ENCODE data around the gene CCDC88C.

Gene CCDC88C

GRCh38 chr14:91352728-91353692 lies 64.6 kb downstream of the CCDC88C start:
- in situ Hi-C loops (cut with MboI; ENCODE audit: low sequenced_read_pairs) = no loop called here

DNA sequence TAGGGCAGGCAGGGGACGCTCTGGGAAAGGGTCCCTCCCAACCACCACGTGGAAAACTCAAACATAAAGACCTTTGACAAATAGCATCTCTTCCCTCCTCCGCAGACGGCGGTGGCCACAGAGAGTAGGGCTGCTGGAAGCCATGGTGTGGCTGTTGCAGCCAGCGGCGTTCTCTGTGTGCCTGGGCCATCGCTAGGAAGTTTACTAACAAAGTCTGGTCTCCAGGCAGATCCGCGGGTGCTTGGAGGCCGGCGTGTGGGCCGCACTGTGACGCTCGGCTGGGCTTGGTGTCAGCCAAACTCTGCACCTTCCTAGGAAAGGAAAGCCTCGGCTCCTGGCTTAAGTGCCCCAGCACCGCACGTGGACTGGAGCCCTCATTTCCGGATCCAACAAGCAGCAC lies 65.6 kb downstream of the CCDC88C start:
- in situ Hi-C loops (cut with MboI; ENCODE audit: low sequenced_read_pairs) = no loop called here

- in situ Hi-C loops (cut with MboI; ENCODE audit: low sequenced_read_pairs) = no loop called here
These were observed 66.1 kb downstream of the CCDC88C start for GRCh38 chr14:91351512-91351862.

DNA sequence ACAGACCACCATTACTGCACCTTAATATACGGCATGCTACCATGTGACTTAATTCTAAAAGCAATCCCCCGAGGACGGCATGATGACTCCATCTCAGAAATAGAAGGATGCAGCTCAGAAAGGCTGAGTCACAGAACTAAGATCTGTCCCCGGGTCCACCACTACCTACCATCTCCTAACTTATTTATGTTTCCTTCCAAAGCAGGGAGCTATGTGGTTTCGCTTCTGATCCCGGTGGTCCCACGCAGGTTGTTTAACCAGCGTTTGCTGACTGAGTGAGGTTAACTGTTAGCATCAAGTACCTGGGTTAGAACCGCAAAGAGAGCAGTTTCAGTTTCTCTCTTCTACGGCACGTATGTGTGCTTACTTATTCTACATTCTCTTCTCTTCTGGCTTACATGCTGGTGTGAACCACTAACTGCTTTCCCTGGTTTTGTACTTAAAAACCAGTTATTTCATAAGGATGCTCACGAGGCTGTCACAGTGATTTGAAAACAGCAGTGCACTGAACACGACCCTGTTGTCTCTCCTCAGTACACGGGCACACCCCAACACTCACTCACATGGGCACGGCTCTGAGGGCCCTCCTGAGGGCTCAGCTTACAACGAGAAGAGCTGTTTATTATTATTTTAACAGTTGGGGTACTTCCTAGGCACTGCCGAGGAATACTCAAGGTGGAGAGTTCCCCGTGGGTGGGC lies 66.7 kb downstream of the CCDC88C start:
- in situ Hi-C loops (cut with MboI; ENCODE audit: low sequenced_read_pairs) = no loop called here

GRCh38 chr14:91350483-91350812 lies 67.2 kb downstream of the CCDC88C start:
- in situ Hi-C loops (cut with MboI; ENCODE audit: low sequenced_read_pairs) = no loop called here

DNA sequence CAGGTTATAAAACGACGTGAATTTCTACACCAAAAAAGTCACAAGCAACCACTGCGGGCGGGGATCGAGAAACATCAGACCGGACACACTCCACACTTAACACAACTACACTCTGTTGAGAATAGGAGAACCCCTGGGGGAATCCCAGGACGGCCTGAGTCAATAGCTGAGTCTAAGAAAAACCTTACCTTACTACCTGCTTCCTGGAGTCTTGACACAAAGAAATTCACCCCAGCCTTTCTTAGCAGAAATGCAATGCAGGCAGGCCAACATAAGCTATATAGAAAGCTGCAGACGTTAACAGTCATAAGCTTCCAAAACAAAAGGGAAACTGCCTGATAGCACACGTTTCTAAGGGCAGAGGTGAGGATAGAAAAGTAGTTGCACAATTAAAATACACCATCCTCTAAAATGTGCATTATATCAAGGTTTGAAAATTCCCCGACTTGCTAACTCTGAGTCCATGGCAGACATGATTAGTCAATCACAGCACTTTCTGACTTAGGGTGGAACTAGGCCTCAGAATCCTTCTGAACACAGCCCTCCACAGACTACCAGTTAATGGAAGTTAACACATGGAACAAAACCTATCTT lies 68.0 kb downstream of the CCDC88C start:
- in situ Hi-C loops (cut with MboI; ENCODE audit: low sequenced_read_pairs) = no loop called here

- in situ Hi-C loops (cut with MboI; ENCODE audit: low sequenced_read_pairs) = no loop called here
These were observed 68.7 kb downstream of the CCDC88C start for GRCh38 chr14:91348845-91349465.

DNA sequence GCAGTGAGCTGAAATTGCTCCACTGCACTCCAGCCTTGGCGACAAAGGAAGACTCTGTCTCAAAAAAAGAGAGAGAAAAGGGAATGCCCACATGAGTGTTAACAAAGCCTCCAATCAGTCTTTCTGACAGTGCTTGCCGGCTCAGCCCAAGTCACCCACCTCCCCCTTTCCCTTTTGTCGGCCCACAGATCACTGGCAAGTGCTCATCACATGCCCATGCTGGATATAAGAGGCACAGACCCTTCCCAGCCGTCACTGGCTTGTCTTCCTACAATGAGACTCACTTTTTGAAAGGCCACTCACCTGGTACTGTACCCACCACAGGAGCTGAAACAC lies 70.8 kb downstream of the CCDC88C start:
- in situ Hi-C loops (cut with MboI; ENCODE audit: low sequenced_read_pairs) = no loop called here

- in situ Hi-C loops (cut with MboI; ENCODE audit: low sequenced_read_pairs) = no loop called here
These were observed 73.5 kb downstream of the CCDC88C start for GRCh38 chr14:91344096-91344495.

- in situ Hi-C loops (cut with MboI; ENCODE audit: low sequenced_read_pairs) = no loop called here
These were observed 74.6 kb downstream of the CCDC88C start for GRCh38 chr14:91343051-91343450.

GRCh38 chr14:91342206-91342760 lies 75.3 kb downstream of the CCDC88C start:
- in situ Hi-C loops (cut with MboI; ENCODE audit: low sequenced_read_pairs) = no loop called here

DNA sequence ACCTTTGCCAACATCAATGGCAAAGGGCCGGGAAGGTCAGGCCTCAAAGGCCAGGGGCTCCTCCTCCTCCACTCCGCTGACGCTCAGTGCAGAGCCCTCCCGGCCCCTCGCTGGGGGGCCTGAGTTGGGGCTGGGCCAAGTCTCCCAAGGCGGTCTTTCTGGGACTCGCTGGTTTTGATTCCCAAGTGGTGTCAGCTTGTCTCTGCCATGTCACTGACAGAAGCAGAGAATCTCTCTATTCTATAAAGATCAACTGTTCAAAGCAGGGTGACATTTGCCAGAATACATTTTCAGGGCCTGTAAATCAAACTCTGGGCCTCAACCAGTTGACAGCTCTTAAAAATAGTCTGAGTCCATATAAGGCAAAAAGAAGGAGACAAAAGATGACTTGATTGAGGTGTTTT lies 75.9 kb downstream of the CCDC88C start:
- in situ Hi-C loops (cut with MboI; ENCODE audit: low sequenced_read_pairs) = no loop called here

- in situ Hi-C loops (cut with MboI; ENCODE audit: low sequenced_read_pairs) = no loop called here
These were observed 76.3 kb downstream of the CCDC88C start for GRCh38 chr14:91341334-91341733.

GRCh38 chr14:91339671-91340369 lies 77.8 kb downstream of the CCDC88C start:
- in situ Hi-C loops (cut with MboI; ENCODE audit: low sequenced_read_pairs) = no loop called here

- in situ Hi-C loops (cut with MboI; ENCODE audit: low sequenced_read_pairs) = no loop called here
These were observed 78.5 kb downstream of the CCDC88C start for GRCh38 chr14:91339076-91339475.

- in situ Hi-C loops (cut with MboI; ENCODE audit: low sequenced_read_pairs) = no loop called here
These were observed 79.2 kb downstream of the CCDC88C start for GRCh38 chr14:91338379-91338778.

DNA sequence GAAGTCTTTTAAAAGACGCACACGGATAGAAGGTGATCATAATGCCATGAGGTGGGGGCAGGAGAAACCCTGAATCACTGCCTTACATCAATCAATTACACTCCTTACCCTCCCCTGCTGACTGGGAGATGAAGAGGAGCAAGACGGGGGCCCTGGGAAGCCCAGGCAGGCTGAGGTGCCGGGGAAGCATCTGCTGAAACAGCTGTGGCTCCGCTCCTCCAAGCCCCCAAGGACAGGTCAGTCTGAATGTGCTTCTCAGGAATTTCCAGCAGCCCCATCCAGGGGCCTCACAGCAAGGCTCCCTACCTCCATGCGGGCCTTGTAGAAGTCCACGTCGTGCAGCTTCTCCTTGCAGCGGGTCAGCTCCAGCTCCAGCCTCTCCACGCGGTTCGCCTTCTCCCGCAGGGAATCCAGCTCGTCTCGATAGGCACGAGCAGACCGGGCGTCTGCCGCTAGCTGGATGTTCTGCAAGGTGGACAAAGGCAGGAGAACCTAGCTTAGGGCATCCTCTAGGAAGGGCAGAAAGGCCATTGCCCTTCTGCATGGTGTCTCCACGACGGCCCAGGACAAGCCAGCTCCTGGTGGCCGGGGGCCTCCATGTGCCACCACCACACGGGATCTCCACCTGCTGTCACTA lies 79.8 kb downstream of the CCDC88C start:
- in situ Hi-C loops (cut with MboI; ENCODE audit: low sequenced_read_pairs) = no loop called here

DNA sequence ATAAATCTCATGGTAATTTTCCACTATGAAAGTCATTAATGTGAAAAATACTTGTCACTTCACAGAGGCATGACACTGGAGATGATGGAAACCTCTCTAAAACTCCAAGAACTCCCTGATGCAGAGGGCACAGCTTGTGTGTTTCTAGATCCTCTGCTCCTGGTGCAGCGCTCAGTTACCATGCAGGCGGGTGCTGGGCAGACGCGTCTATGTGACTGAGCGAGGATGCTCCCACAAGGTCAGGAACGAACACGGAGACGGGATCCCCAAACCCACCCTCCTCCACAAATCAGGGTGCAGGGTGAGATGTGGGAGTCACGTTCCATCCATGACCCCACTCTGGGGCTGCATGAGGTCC lies 81.5 kb downstream of the CCDC88C start:
- in situ Hi-C loops (cut with MboI; ENCODE audit: low sequenced_read_pairs) = no loop called here

- in situ Hi-C loops (cut with MboI; ENCODE audit: low sequenced_read_pairs) = no loop called here
These were observed 82.2 kb downstream of the CCDC88C start for GRCh38 chr14:91335191-91336092.
